Fibroblast of lung (primary cell): ENCODE results near the gene DUSP11.

Experiments
- EZH2 ChIP-seq: IDR thresholded peaks from 2 replicates; pipeline ENCODE4 v1.5.1; 2012; ENCODE audit warnings: low read length, control low read depth, mild to moderate bottlenecking; ENCODE audit errors: missing control alignments
- TF ChIP-seq, protein P1 (sequence below), 2 donors: IDR thresholded peaks in 1 of 2; conservative IDR thresholded peaks in 1 of 2; 1 replicate in 1 of 2; 2 replicates in 1 of 2; pipeline ENCODE4 v1.5.1; 2011 to 2012; ENCODE audit warnings: low read length in 2 of 2, control low read depth in 1 of 2, inconsistent platforms in 1 of 2, low read depth in 1 of 2, mild to moderate bottlenecking in 1 of 2

DNA sequence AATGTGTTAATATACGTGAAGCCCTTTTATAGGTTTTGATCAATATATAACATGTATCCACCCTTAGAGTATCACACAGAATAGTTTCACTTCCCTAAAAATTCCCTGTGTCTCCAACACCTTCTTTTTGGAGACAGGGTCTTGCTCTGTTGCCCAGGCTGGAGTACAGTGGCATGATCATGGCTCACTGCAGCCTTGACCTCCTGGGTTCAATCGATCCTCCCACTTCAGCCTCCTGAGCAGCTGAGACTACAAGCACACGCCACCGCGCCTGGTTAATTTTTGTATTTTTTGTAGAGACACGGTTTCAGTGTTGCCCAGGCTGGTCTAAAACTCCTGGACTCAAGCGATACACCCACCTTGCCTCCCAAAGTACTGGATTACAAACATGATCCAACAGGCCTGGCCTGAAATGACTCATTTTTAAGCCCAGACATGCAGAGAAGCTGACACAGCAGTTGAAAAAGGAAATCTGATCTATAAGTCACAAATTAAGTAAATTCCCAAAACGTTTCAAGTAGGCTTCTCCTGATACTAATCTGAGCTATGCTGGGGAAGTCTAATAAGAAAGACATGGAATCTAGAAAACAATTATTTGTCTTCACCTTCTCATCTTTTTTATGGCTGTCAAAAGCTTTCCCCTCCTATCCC lies 2.9 kb downstream of the DUSP11 start:
- TF ChIP-seq, protein P1, sequence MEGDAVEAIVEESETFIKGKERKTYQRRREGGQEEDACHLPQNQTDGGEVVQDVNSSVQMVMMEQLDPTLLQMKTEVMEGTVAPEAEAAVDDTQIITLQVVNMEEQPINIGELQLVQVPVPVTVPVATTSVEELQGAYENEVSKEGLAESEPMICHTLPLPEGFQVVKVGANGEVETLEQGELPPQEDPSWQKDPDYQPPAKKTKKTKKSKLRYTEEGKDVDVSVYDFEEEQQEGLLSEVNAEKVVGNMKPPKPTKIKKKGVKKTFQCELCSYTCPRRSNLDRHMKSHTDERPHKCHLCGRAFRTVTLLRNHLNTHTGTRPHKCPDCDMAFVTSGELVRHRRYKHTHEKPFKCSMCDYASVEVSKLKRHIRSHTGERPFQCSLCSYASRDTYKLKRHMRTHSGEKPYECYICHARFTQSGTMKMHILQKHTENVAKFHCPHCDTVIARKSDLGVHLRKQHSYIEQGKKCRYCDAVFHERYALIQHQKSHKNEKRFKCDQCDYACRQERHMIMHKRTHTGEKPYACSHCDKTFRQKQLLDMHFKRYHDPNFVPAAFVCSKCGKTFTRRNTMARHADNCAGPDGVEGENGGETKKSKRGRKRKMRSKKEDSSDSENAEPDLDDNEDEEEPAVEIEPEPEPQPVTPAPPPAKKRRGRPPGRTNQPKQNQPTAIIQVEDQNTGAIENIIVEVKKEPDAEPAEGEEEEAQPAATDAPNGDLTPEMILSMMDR (conservative IDR thresholded peaks at IDR 0.05 in 1 of 2, IDR thresholded peaks at IDR 0.05 in 1 of 2; ENCODE audit: low read depth in 1 of 2, low read length in 2 of 2), result no peak
- no peak for TF ChIP-seq EZH2
